ENCODE results near the gene JPH4. TPM values are rescaled to one million over a fixed set of nuclear protein-coding genes. Genes with fewer than 3 reads are reported as not detected.

Gene JPH4
- total and polyA plus RNA-seq, 8 donors = 0.12 to 1.3 (median 0.41) TPM

- WGBS, 2 donors = 65 to 68% methylated on average over 10 of the region's 10 CpGs
- no peak for FAIRE-seq
- DNase-seq = no peak
- Histone ChIP-seq H3K27ac (no peak overlapping the region), H3K36me3 (no peaks in the 10 kb centered on the region), H3K9me3 (no peaks in the 10 kb centered on the region), H3K4me1 (no peaks in the 10 kb centered on the region), H3K4me3 (no peak overlapping the region), H3K27me3 (no peaks in the 10 kb centered on the region)
- no peak for ATAC-seq
- TF ChIP-seq, protein P1, sequence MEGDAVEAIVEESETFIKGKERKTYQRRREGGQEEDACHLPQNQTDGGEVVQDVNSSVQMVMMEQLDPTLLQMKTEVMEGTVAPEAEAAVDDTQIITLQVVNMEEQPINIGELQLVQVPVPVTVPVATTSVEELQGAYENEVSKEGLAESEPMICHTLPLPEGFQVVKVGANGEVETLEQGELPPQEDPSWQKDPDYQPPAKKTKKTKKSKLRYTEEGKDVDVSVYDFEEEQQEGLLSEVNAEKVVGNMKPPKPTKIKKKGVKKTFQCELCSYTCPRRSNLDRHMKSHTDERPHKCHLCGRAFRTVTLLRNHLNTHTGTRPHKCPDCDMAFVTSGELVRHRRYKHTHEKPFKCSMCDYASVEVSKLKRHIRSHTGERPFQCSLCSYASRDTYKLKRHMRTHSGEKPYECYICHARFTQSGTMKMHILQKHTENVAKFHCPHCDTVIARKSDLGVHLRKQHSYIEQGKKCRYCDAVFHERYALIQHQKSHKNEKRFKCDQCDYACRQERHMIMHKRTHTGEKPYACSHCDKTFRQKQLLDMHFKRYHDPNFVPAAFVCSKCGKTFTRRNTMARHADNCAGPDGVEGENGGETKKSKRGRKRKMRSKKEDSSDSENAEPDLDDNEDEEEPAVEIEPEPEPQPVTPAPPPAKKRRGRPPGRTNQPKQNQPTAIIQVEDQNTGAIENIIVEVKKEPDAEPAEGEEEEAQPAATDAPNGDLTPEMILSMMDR (IDR thresholded peaks at IDR 0.05) = no peak
- intact Hi-C loops (cut with DNase I) = no loop called here
These were observed 32.0 kb downstream of the JPH4 start for GRCh38 chr14:23546450-23547035.

DNA sequence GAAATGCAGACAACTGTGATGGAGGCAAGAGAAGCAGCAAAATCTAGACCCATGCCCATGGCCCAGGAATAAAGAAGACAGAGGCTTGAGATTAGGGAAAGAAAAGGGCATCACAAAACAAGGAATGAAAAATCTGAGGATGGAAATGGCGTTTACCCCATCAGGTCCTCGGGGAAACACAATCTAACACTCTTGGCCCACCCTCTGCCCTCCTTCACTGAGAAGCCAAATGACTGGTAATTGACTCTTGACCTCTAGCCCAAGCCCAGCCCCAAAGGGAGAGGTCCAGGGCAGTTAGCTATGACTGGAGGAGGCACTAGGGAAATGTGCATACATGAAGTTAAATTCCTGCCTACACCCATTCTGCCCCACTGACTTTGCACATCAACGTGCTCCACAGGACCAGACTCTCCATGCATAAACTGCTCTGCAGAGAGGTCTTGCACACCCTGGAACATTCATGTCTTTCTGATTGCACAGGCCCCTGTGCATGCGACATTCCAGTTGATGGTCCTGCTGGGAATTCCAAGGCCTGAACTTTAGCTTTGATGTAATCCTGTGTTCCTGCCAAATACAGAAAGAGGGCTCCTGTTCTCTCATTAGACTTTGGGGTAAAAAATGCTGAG is 32.7 kb downstream of the JPH4 start:
- no peaks in the 10 kb centered on the region for H3K4me1 ChIP-seq
- H3K9me3 ChIP-seq = no peaks in the 10 kb centered on the region
- TF ChIP-seq, protein P1 (IDR thresholded peaks at IDR 0.05) = no peak
- FAIRE-seq (no peak), DNase-seq (no peak), ATAC-seq (no peak)
- 81 to 84% methylated on average over 4 of the region's 4 CpGs for WGBS, 2 donors
- no peaks in the 10 kb centered on the region for H3K27me3 ChIP-seq
- H3K4me3 ChIP-seq = no peak overlapping the region
- no peaks in the 10 kb centered on the region for H3K36me3 ChIP-seq
- intact Hi-C loops (cut with DNase I) = no loop called here
- H3K27ac ChIP-seq = no peak overlapping the region

DNA sequence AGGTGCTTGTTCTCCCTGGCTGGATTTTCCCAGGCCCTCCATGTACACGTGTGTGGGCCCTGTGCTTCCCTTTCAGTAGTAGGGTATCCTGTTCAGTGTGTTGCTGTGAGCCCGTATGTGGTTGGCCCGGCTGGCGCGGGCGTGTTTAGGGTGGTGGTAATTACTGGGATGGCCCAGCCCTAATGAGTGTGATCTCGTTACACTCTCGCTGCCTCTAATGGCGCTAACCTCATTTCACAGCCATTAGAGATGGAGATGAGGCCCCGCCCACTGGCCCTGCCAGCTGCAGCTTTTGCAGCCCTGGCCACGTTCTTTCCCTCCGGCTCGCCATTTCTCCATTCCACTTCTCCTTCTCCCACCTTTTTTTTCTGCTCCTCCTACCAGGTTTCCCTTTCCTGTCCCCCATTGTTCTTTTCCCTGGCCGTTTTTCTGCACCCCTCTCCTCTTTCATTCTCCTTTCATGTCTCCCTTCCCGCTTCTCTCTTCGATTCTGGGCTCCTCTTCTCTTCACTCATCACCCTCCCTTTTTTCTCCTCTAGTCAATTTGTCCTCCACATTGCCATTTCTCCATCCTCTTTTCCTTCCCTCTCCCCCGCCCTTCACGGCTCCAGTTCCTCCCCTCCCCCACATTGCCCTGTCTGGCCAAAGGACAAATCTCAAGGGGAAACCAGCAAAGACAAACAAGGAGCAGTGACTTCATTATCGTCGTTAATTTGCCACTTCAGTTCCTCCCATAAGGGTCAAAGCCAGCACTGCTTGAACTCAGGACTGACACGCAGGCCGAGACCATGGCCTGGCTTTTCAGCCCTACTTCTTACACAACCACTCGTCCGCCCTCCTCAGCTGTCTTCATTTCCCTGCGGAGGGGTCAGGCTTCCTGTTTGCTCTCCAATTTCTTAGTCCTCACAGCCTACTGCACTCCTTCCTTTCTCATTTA is 33.8 kb downstream of the JPH4 start:
- H3K9me3 ChIP-seq = no peaks in the 10 kb centered on the region
- no peak overlapping the region for H3K27ac ChIP-seq
- no peaks in the 10 kb centered on the region for H3K27me3 ChIP-seq
- WGBS, 2 donors = 68 to 69% methylated on average over 25 of the region's 25 CpGs
- ATAC-seq (peak in 2 of 4 donors; percentile 46 to 52), FAIRE-seq (no peak), DNase-seq (no peak)
- TF ChIP-seq, protein P1 (IDR thresholded peaks at IDR 0.05) = no peak
- no peaks in the 10 kb centered on the region for H3K36me3 ChIP-seq
- intact Hi-C loops (cut with DNase I) = no loop called here
- no peak overlapping the region for H3K4me3 ChIP-seq
- no peaks in the 10 kb centered on the region for H3K4me1 ChIP-seq

DNA sequence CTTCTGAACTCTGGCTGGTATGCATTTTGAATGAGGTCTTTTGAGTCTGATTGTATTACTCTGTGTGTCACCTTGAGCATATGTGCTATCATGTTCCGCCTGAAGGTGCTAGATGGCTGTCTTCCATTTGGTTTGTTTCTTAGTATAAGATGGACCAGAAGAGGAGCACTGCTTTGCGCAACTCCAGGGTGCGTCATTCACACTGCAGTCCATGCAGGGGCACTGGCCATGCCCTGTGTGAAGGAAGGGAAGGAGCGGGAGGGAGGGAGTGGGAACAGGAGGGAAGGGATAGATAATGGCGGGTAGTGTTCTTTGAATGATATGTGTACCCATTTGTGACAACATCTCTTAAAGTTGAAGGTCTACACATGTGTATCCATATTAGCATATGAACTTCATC is 35.2 kb downstream of the JPH4 start:
- no peaks in the 10 kb centered on the region for H3K36me3 ChIP-seq
- intact Hi-C loops (cut with DNase I) = no loop called here
- no peaks in the 10 kb centered on the region for H3K9me3 ChIP-seq
- FAIRE-seq = no peak
- no peaks in the 10 kb centered on the region for H3K27me3 ChIP-seq
- no peak overlapping the region for H3K4me3 ChIP-seq
- ATAC-seq = no peak
- no peak overlapping the region for H3K27ac ChIP-seq
- H3K4me1 ChIP-seq = no peaks in the 10 kb centered on the region
- no peak for DNase-seq
- TF ChIP-seq, protein P1 (IDR thresholded peaks at IDR 0.05) = no peak
- 90 to 92% methylated on average over 5 of the region's 5 CpGs for WGBS, 2 donors

All from pancreas (tissue), 10 donors.